Transverse colon (tissue), 3 donors: ENCODE data around the gene ARF3.

ENCODE experiments used
- CTCF ChIP-seq, 5 experiments: fragments of 200-600 bp in 3 of 5; fragments of 450-650 bp in 2 of 5; sonication (generic) in 3 of 5; IDR thresholded peaks; 1 replicate in 2 of 5; 2 replicates in 3 of 5; pipeline ENCODE4 v1.5.1; 2016 to 2017; ENCODE audit warnings: antibody characterized with exemption in 5 of 5, inconsistent platforms in 3 of 5, mild to moderate bottlenecking in 2 of 5, moderate library complexity in 1 of 5
- POLR2A ChIP-seq: fragments of 450-650 bp; IDR thresholded peaks from one replicate; pipeline ENCODE4 v1.6.1; 2016; ENCODE audit warnings: antibody characterized with exemption, mild to moderate bottlenecking, moderate library complexity

- TF ChIP-seq POLR2A (no peak), CTCF (IDR thresholded peaks at IDR 0.05) (peak; percentile 72 to 90 (median 82))
Measured at GRCh38 chr12:48988030-48988649, 30.9 kb upstream of the ARF3 start.
